ENCODE results near the gene KRTAP27-1. TPM values are rescaled to one million over a fixed set of nuclear protein-coding genes. Genes with fewer than 3 reads are reported as not detected.

Gene KRTAP27-1
- total and polyA plus RNA-seq, 10 of the 15 experiments (the other 5 are each of a cell fraction or from before 2014, with no cell fraction given), result not detected

DNA sequence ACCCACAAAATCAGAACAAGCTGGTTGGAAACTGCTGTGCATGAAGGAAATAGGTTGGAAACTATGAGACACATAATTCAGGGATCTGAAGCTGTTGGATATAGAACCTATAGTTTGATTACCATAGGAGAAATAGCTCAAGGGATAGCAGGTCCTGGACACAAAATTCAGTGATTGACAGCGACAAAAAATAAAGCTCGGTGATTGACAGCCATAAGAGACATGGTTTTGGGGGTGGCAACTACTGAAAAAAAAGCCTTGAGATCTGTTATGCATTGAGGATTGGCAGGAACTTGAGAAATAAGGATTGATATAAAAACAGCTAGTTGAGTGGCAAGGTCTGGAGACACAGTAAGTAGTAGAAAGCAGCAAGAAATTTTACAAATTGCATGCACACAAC, 48.3 kb downstream of the KRTAP27-1 start, which contains the start of gene KRTAP25-1:
TSS of gene KRTAP25-1 (minus strand) at position 300 of the 400 bp plus-strand sequence. CDS start at position 276, 24 bp downstream.
- in situ Hi-C loops (cut with MboI) (no loop called here), intact Hi-C loops (cut with micrococcal nuclease; ENCODE audit: unreplicated experiment) (no loop called here)
- BruUV-seq (replicated peaks), result no TSS peak
- RAD21 ChIA-PET (ENCODE audit: unreplicated experiment), result no interaction called here
- CTCF ChIA-PET, result no interaction called here
- POLR2A ChIA-PET, result no interaction called here
- ATAC-seq, result no peak
- H3K79me2 ChIP-seq (ENCODE audit: control insufficient read depth, insufficient read depth, low read length), result no peaks in the 10 kb centered on the region
- H3K9ac ChIP-seq (ENCODE audit: control insufficient read depth, insufficient read depth, low read length), result no peak within 1 kb of the TSS
- no peak for DNase-seq (ENCODE audit: low read depth, low spot score)
- H4K20me1 ChIP-seq (ENCODE audit: control insufficient read depth, insufficient read depth), result no peaks in the 10 kb centered on the region
- no peak within 1 kb of the TSS for H3K27ac ChIP-seq (ENCODE audit: control insufficient read depth, insufficient read depth)
- H3K4me2 ChIP-seq (ENCODE audit: control insufficient read depth, insufficient read depth), result no peak within 1 kb of the TSS
- no peak within 1 kb of the TSS for H2AFZ ChIP-seq (ENCODE audit: control insufficient read depth, low read depth, low read length)
- no peak for TF ChIP-seq TBL1XR1 (IDR thresholded peaks at IDR 0.05; ENCODE audit: low read depth, low read length)
- TF ChIP-seq MTA2 (IDR thresholded peaks at IDR 0.05; ENCODE audit: low read depth), result no peak
- no peak for TF ChIP-seq SMC3 (IDR thresholded peaks at IDR 0.05; ENCODE audit: borderline replicate concordance, low read length)
- no peak for TF ChIP-seq CHD4 (IDR thresholded peaks at IDR 0.05)
- no peak for TF ChIP-seq NRF1 (conservative IDR thresholded peaks at IDR 0.05; ENCODE audit: low read depth, low read length)
- TF ChIP-seq NFIC (IDR thresholded peaks at IDR 0.05; ENCODE audit: low read depth, low read length), result no peak
- no peak for TF ChIP-seq RAD51 (IDR thresholded peaks at IDR 0.05)
- TF ChIP-seq, protein P1, sequence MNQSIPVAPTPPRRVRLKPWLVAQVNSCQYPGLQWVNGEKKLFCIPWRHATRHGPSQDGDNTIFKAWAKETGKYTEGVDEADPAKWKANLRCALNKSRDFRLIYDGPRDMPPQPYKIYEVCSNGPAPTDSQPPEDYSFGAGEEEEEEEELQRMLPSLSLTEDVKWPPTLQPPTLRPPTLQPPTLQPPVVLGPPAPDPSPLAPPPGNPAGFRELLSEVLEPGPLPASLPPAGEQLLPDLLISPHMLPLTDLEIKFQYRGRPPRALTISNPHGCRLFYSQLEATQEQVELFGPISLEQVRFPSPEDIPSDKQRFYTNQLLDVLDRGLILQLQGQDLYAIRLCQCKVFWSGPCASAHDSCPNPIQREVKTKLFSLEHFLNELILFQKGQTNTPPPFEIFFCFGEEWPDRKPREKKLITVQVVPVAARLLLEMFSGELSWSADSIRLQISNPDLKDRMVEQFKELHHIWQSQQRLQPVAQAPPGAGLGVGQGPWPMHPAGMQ (IDR thresholded peaks at IDR 0.05; ENCODE audit: borderline replicate concordance), result no peak
- TF ChIP-seq, protein P2, sequence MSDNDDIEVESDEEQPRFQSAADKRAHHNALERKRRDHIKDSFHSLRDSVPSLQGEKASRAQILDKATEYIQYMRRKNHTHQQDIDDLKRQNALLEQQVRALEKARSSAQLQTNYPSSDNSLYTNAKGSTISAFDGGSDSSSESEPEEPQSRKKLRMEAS (IDR thresholded peaks at IDR 0.05; ENCODE audit: low read depth, low read length), result no peak
- no peak for TF ChIP-seq ZNF24 (IDR thresholded peaks at IDR 0.05)
- no peak for TF ChIP-seq SUZ12 (IDR thresholded peaks at IDR 0.05; ENCODE audit: unreplicated experiment)
- no peak for TF ChIP-seq HDAC2 (IDR thresholded peaks at IDR 0.05)
- no peak for TF ChIP-seq POLR2AphosphoS2 (IDR thresholded peaks at IDR 0.05; ENCODE audit: low read depth, low read length)
- TF ChIP-seq, protein P3, sequence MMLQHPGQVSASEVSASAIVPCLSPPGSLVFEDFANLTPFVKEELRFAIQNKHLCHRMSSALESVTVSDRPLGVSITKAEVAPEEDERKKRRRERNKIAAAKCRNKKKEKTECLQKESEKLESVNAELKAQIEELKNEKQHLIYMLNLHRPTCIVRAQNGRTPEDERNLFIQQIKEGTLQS (IDR thresholded peaks at IDR 0.05; ENCODE audit: borderline replicate concordance, extremely low read depth, low read depth, low read length), result no peak
- TF ChIP-seq, protein P4, sequence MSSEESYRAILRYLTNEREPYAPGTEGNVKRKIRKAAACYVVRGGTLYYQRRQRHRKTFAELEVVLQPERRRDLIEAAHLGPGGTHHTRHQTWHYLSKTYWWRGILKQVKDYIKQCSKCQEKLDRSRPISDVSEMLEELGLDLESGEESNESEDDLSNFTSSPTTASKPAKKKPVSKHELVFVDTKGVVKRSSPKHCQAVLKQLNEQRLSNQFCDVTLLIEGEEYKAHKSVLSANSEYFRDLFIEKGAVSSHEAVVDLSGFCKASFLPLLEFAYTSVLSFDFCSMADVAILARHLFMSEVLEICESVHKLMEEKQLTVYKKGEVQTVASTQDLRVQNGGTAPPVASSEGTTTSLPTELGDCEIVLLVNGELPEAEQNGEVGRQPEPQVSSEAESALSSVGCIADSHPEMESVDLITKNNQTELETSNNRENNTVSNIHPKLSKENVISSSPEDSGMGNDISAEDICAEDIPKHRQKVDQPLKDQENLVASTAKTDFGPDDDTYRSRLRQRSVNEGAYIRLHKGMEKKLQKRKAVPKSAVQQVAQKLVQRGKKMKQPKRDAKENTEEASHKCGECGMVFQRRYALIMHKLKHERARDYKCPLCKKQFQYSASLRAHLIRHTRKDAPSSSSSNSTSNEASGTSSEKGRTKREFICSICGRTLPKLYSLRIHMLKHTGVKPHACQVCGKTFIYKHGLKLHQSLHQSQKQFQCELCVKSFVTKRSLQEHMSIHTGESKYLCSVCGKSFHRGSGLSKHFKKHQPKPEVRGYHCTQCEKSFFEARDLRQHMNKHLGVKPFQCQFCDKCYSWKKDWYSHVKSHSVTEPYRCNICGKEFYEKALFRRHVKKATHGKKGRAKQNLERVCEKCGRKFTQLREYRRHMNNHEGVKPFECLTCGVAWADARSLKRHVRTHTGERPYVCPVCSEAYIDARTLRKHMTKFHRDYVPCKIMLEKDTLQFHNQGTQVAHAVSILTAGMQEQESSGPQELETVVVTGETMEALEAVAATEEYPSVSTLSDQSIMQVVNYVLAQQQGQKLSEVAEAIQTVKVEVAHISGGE (CRISPR knock-in tag; IDR thresholded peaks at IDR 0.05), result no peak
- TF ChIP-seq, protein P5, sequence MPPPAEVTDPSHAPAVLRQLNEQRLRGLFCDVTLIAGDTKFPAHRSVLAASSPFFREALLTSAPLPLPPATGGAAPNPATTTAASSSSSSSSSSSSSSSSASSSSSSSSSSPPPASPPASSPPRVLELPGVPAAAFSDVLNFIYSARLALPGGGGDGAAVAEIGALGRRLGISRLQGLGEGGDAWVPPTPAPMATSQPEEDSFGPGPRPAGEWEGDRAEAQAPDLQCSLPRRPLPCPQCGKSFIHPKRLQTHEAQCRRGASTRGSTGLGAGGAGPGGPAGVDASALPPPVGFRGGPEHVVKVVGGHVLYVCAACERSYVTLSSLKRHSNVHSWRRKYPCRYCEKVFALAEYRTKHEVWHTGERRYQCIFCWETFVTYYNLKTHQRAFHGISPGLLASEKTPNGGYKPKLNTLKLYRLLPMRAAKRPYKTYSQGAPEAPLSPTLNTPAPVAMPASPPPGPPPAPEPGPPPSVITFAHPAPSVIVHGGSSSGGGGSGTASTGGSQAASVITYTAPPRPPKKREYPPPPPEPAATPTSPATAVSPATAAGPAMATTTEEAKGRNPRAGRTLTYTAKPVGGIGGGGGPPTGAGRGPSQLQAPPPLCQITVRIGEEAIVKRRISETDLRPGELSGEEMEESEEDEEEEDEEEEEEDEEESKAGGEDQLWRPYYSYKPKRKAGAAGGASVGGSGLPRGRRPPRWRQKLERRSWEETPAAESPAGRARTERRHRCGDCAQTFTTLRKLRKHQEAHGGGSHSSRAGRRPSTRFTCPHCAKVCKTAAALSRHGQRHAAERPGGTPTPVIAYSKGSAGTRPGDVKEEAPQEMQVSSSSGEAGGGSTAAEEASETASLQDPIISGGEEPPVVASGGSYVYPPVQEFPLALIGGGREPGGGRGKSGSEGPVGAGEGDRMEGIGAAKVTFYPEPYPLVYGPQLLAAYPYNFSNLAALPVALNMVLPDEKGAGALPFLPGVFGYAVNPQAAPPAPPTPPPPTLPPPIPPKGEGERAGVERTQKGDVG (CRISPR knock-in tag; IDR thresholded peaks at IDR 0.05), result no peak
- no peak for TF ChIP-seq SMAD5 (IDR thresholded peaks at IDR 0.05; ENCODE audit: low read depth)
- H3K36me3 ChIP-seq (ENCODE audit: control insufficient read depth in 2 of 2, insufficient read depth in 2 of 2, low read length in 1 of 2), result no peaks in the 10 kb centered on the region
- SMC1A ChIA-PET (ENCODE audit: uncharacterized antibody, unreplicated experiment), result no interaction called here
- 26% methylated on average over 2 of the region's 2 CpGs for WGBS (ENCODE audit: insufficient coverage, insufficient replicate concordance, low lambda C conversion rate, missing lambda C conversion rate)
- no peak for FAIRE-seq
- no peaks in the 10 kb centered on the region for H3K27me3 ChIP-seq (replicated peaks in 1 of 2; ENCODE audit: control insufficient read depth in 2 of 2, insufficient read depth in 2 of 2, low read length in 1 of 2)
- H3K4me1 ChIP-seq (ENCODE audit: control insufficient read depth, insufficient read depth, low read length), result no peaks in the 10 kb centered on the region
- H3K4me3 ChIP-seq, result no peak within 1 kb of the TSS
- no peaks in the 10 kb centered on the region for H3K9me3 ChIP-seq (replicated peaks; ENCODE audit: control insufficient read depth, insufficient read depth, low read length)

All from GM12878 (cell line).